Endometrial microvascular endothelial cells (primary cell): Measurements from ENCODE around the gene AGPAT2. TPM values are rescaled to one million over a fixed set of nuclear protein-coding genes. Genes with fewer than 3 reads are reported as not detected.
"Not testable (repeated sequence)": the region's sequence is repeated elsewhere in the genome, so short reads cannot be mapped to it uniquely, and the experiment has no call there.

Source experiments
- in situ Hi-C: cut with HindIII; loops from 2 replicates; pipeline ENCODE4 v1.10.0; 2017; ENCODE audit warnings: low sequenced_read_pairs, low pct_unique_long_range_greater_than_20kb; ENCODE audit errors: inconsistent ontology term
- total RNA-seq: library from RNA; depleted of rRNA; stranded (reverse); fragments of >200 nt; gene quantifications from one replicate; pipeline ENCODE4 v1.2.3, GENCODE V29; 2015; ENCODE audit errors: inconsistent ontology term

Gene AGPAT2
- total RNA-seq, 1 donor from 2014 or later: 31.7 TPM

- in situ Hi-C loops: no loop called here
Observed at GRCh38 chr9:136721339-136722092, 34.3 kb upstream of the AGPAT2 start.

DNA sequence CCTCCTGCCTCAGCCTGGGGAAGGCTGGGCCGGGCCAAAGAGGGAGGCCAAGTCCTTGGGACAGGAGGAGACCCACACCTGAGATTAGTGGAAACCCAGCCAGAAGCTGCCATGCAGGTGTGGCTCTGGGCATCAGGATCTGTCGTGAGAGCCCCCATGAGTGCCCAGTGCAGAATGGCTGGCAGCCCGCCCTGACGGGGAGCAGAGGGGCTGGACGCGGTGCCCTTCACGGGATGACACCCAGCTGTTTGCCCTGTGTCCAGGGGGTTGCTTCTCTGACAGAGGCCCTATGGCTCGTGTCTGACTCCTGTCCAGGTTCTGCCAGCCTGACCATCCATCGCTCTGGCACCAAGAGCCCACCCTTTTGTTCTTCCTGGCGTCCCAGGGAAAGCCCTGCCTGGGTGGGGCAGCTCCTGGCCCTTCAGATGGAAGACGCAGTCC is 33.7 kb upstream of the AGPAT2 start:
- in situ Hi-C loops: no loop called here

DNA sequence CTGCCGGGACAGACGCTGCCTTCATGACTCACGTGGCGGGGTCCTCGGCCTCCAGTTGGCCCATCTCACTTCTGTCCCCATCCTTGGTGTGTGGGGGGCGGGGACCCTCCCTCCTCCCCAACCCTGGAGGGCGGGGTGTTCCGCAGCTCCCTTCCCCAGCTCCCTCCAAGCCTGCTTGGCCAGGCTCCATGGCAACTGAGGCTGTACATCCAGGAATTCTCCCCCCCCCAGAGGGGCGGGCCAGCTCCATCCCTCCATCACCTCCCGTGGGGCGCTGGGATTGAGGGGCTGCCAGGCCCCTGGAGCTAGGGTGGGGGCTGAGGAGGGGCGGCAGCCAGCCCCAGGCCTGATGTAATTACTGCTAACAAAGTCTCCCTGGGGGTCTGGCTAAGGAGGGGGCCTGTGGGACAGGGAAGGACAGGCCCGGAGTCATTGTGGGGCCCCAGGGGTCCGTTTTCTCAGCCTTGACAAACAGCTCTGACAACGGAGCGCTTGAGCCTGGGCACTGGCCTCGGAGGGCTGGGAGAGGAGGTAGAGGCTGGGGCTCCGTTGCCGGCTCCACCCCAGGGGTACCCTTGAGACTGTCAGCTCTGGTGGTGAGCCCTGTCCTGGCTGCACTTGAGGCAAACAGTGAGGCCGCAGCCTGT is 33.1 kb upstream of the AGPAT2 start:
- in situ Hi-C loops: no loop called here

DNA sequence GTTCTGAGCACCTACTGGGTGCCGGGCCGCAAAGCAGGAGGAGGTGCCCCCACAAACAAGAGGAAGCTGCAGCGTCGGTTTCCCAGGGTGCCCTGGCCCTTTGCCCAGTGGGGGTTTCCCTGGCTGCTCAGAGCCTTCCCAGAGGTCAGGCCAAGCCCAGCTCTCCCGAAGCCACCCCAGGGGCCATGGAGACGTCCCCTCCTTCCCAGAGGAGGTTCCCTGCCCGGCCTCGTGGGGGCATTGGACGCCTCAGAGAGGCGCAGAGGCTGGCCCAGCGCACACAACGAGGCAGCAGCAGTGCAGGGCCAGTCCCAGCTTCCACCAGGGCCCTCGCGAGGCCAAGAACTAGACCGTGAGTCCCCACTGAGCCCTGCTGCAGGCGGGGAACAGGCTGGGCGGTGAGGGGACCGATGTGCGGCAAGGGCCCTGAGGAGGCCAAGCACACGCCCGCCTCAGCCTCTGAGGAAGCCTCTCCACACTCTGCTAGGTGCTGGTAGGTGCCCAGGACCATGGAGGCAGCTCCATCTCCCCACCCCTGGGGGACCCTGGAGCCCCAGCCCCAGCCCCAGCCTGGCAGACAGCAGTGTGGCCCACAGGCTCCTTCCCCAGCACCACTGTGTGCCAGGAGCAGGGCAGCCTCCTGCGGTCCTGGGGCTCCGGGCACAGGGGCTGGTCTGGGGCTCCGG is 32.1 kb upstream of the AGPAT2 start:
- in situ Hi-C loops: no loop called here

GRCh38 chr9:136718345-136719194 is 31.3 kb upstream of the AGPAT2 start:
- in situ Hi-C loops: no loop called here

DNA sequence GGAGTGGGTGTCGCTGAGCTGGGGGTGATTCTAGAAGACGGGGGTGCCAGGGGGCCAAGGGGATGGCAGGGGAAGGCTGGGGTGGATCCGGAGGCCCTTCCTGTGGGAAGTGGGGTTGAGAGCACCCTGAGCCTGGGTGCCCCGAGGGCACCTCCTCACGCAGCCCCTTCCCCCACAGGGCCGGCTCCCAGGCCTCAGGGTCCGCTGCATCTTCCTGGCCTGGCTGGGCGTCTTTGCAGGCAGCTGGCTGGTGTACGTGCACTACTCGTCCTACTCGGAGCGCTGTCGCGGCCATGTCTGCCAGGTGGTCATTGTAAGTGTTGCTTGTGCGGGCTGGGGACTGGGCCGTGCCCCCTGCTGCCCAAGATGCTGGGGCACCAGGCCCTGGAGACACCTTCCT is 30.1 kb upstream of the AGPAT2 start:
- in situ Hi-C loops: no loop called here

- in situ Hi-C loops: no loop called here
Observed at GRCh38 chr9:136714893-136715274, 27.6 kb upstream of the AGPAT2 start.

GRCh38 chr9:136714096-136714892 is 27.0 kb upstream of the AGPAT2 start:
- in situ Hi-C loops: no loop called here

DNA sequence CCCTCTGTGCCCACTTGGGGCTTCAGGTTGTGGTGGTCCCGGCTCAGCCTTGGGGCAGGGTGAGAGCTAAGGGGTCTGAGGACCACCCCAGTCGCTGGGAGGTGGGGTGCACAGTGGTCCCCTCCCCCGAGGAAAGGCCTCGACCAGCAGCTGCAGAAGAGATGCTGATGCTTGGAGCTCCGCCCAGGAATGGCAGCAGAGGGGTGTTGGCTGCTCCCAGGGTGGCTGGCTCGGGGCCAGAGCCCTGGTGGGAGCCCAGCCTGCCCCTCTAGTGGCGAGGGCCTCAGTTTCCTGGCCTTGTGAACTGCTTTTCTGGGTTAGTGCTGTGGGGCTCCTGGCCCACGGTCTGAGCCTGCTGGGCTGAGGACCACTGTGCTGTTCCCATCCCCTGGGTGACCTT is 26.3 kb upstream of the AGPAT2 start:
- in situ Hi-C loops: no loop called here

- in situ Hi-C loops: no loop called here
Observed at GRCh38 chr9:136712690-136713544, 25.7 kb upstream of the AGPAT2 start.

GRCh38 chr9:136711751-136712689 is 24.8 kb upstream of the AGPAT2 start, which contains the start of gene DIPK1B:
DIPK1B (plus strand) TSS chr9:136712572; CDS start chr9:136712666, 94 bp downstream.
- in situ Hi-C loops: no loop called here

GRCh38 chr9:136711219-136711648 is 24.0 kb upstream of the AGPAT2 start:
- in situ Hi-C loops: not testable (repeated sequence)

DNA sequence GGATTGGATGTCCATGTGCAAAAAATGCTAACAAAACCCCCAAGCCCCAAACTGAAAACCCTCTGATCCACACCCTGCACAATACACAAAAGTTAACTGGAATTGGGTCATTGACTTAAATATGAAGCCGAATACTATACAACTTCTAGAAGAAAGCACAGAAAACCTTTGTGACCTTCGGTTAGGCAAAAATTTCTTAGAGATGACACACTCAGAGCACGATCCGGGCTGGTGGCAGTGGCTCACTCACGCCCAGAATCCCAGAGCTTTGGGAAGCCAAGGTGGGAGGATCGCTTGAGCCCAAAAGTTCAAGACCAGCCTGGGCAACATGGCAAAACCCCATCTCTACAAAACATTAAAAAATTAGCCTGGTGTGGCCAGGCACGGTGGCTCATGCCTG is 23.3 kb upstream of the AGPAT2 start:
- in situ Hi-C loops: no loop called here

- in situ Hi-C loops: no loop called here
Observed at GRCh38 chr9:136709454-136710109, 22.3 kb upstream of the AGPAT2 start.

GRCh38 chr9:136707849-136708517 is 20.7 kb upstream of the AGPAT2 start:
- in situ Hi-C loops: no loop called here
